AG08396 (cell line): Measurements from ENCODE around the gene MOV10L1.

Experiments
- DNase-seq: peaks from one replicate; pipeline ENCODE4 v3.0.0; 2012; ENCODE audit warnings: low spot score, mixed read lengths

Gene MOV10L1

GRCh38 chr22:50058906-50059880 is 30.6 kb upstream of the MOV10L1 start:
- DNase-seq: peak; percentile 70

DNA sequence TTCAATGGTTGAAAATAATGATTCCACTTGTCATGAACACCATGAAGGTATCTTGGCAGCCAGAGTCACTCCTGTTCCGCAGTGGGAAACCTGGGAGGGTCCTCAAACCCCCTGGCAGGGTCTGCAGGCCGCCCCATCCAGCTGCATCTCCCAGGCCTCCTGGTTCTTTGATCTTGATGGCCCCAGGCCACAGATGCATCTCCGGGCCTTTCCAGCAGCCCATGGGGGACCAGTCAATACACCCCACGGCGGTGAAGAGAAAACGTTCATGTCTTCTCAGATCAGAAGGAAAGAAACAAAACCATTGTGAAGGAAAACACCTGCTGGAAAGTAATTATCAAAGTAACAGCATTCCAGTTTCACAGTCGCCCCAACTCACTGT is 29.9 kb upstream of the MOV10L1 start:
- DNase-seq: no peak

DNA sequence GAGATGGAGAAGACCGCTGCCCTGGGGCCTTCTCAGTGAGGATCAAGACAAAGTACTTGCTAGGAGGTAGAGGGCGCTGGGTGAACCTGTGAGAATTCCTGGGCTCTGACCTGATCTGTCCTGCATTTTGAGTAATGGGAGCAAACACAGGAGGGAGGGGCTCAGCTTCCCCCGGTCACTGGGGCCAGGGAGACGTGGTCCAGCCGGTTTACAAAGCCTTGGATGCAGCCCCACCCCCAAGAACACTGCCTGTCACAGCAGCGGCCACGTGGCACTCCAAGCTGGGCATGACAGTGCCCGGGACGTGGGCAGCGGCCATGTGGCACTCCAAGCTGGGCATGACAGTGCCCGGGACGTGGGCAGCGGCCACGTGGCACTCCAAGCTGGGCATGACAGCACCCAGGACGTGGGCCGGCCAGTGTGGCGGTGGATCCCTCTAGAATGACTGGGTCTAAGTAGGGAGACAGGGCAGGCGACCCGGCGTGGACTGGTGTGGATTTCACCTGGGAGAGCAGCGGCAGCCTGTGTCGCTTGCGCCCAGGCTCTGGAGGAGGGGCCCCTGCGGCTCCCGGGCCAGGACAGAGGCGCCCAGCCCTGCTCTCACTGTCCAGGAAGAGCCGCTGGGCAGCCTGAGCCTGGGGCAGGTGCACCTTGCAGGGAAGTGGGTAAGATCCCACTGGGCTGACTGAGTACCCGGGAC is 29.2 kb upstream of the MOV10L1 start:
- no peak for DNase-seq

DNA sequence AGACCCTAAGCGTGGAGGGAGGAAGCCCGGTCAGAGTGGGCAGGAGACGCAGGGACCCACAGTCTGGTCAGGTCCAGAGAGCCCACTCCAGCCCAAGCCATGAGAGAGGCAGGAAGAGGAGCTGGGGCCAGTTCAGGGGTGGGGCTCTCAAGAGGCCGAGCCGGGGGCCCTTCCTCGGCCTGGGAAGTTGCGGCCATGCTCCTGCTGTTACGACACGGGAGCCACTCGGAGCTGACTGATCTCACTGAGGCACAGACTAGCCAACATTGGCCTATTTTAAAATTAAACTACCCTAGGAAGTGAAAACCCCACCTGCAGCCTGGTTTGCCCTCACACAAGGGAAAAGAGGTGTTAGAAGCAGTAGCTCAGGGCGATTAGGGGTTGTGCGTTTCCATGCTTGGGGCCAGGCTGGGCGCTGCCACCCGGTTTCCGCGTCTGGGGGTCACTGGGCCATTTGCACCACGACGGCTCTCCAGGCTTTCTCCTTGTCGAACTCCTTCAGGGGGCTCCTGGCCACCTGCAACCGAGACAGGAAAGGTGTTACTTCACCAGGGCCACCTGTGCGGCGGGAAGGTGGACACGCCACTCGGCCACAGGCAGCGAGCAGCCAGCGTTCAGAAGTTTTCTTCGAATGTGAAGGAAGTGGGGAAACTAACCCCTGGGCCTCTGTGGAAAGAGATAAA is 28.5 kb upstream of the MOV10L1 start:
- DNase-seq: no peak

DNA sequence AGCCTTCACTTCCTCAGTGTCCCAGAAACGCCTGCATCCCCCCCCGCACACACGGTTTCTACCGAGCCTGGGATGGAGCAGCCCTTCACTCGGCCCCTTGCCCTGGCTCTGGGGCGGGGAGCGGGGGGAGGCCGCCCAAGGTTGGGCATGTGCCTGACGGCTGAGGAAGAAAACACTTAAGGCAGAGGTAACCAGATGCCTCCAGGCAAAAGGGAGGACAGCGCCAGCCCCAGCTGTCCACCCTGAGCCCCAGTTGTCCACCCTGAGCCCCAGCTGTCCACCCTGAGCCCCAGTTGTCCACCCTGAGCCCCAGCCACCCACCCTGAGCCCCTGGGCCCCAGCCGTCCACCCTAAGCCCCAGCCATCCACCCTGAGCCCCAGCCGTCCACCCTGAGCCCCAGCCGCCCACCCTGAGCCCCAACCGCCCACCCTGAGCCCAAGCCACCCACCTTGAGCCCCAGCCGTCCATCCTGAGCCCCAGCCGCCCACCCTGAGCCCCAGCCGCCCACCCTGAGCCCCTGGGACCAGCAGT is 27.9 kb upstream of the MOV10L1 start:
- DNase-seq: no peak

- DNase-seq: no peak
Observed at GRCh38 chr22:50062509-50063135, 27.2 kb upstream of the MOV10L1 start.

DNA sequence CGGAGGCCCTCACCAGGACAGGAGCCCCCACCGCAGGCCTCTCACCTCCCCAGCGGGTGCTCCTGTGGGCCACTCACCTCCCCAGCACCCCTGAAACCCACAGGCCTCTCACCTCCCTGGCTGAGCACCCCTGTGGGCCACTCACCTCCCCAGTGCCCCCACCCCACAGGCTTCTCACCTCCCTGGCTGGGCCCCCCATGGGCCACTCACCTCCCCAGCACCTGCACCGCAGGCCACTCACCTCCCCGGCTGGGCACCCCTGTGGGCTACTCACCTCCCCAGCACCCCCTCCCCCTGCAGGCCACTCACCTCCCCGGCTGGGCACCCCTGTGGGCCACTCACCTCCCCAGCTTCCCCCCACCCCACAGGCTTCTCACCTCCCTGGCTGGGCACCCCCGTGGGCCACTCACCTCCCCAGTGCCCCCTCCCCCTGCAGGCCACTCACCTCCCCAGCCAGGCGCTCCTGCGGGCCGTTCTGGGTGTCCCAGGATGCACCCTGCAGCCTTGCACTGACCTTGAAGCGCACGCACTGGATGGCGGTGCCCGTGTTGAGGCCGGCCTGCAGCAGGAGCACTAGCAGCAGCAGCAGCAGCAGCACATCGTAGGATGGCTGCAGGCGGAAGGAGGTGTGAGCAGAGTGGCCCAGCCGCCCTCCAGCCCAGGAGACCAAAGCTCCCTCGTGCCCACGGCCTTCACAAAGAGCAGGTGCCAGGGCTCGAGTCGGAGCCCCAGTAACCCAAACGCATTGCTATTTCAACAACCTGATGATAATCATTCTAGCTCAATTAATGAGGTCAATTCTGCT is 26.0 kb upstream of the MOV10L1 start:
- DNase-seq: no peak

DNA sequence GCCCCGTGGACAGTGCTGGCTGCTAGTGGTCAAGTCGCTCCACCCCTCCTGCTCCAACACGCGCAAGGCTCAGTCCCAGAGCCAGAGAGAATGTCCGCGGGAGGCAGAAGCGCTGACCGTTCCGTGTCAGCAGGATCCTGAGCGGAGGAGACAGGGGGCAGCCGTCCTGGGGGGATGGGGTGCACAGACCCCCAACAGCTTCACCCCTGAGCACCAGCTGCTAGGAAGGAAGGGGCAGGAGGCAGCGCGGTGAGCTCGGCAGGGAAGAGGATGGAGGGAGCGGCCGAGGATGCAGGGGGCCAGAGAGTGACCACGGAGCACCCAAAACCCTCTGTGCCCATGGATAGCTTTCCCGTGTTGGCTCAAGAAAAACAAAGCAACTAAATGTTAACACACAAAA is 25.4 kb upstream of the MOV10L1 start:
- DNase-seq: no peak

GRCh38 chr22:50067244-50067643 is 22.6 kb upstream of the MOV10L1 start:
- DNase-seq: no peak

DNA sequence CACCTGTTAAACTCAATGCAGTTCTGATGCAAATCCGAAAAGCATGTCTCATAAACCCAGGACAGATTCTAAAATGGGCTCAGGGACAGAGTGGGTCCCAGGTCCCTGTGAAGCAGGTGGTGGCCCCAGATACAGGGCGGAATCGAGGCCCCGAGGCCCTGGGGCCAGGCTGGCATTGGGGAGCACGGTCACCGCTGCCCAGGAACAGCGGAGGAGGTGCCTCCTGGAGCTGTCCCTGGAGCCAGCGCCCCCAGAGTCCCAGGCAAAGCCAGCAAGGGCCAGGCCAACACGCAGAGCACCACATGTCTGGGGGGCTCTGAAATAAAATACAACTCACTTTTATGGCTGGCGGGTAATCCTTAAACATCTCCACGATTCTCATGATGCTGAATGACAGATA is 21.7 kb upstream of the MOV10L1 start:
- DNase-seq: no peak

- no peak for DNase-seq
Observed at GRCh38 chr22:50070366-50070765, 19.4 kb upstream of the MOV10L1 start.

DNA sequence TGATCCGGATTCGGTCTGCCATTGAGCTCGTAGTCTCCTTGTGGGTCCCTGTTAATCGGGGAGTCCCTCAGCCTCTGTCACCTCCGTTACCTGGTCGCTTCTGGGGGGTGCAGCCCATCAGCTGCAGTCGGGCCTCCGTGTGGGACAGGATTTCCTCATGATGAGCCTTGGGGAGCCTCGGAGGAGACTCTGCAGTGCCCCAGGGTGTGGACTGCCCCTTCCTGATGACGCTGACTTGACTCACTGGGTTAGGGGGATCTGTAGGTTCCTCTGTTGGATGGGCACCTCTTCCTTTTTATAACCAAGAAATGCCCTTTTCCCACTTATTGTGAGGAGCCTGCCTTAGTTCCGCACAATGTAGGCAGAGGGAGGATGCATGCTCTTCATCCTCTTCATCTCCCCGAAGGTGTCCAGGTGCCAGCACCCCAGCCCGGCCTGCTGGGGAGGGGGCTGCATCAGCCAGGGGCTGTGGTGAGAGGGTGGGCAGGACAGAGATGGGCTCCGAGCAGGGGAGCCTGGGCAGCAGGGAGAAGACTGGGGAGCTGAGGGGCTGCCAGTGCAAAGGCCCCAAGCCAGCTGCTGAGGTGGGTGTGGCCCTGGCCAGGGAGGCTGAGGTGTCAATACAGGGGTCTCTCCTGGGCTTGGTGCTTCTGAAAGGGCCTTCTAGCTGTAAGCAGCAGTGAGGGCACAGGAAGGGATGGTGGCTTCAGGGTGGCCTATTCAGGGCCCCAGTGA is 18.2 kb upstream of the MOV10L1 start:
- no peak for DNase-seq

DNA sequence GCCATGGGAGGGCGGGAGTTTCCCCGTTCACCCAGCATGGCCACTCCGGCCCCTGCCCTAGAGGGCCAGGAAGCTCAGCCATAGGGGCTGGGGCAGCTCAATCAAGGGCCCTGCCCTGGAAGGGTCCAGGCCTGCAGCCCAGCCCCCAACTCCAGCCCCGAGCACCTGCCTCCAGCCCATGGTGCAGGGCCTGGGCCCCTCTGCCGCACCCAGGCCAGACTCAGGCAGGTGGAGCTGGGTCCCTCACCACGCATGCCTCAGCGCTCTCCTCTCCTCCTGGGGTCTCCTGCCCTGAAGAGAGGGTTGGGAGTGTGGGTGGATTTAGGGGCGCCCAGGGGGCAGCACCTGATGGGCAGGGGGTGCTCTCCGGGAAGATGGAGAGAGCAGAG is 17.6 kb upstream of the MOV10L1 start:
- no peak for DNase-seq

DNA sequence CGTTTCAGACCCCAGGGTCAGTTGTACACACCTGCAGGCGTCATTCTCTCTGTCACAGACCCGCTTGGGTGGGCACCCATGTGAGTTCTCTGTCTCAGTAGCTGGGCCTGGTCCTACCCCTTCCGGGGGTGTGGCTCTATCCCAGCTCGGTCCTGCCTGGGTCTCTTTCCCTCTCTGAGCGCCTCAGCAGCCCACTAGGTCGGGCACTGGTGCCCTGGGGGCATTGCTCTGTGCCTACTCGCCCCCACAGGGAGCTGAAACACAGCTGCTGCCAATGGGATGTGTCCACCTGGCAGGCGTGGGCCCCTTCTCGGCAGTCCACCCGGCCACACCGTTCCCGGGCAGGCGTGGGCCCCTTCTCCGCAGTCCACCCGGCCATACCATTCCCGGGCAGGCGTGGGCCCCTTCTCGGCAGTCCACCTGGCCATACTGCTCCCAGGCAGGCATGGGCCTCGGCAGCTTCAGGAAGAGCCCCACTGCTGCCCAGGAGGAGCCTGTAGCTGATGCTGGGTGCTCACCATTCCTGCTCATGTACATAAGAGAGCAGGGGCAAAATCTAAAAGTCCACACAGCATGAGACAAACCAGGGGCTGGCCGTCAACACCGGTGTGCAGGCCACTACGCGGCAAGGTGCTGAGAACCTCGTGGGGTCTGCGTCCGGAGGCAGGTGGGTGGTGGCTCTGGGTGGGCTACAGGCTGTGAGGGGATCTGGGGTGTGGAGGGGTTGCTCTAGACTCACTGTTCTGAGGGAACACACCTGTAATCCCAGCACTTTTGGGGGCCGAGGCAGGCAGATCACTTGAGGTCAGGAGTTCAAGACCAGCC is 16.9 kb upstream of the MOV10L1 start:
- no peak for DNase-seq

DNA sequence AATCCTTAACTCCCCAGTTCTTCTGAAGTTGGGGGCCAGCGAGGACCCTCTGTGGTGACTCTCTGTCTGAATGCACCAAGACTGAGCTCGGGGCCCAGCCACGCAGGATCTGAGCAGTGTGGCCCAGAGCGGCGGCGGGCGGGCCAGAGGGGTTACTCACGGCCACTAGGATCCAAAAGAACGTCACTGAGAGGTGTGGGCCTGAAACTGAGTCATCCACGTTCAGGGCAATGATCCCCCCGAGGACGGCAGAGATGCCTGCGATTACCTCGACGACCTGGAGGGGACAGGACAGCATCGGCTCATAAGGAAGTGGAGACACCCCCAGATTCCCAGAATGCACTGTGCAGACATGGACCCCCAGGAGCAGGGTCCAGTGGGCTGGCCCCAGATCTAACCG is 15.8 kb upstream of the MOV10L1 start:
- DNase-seq: no peak

DNA sequence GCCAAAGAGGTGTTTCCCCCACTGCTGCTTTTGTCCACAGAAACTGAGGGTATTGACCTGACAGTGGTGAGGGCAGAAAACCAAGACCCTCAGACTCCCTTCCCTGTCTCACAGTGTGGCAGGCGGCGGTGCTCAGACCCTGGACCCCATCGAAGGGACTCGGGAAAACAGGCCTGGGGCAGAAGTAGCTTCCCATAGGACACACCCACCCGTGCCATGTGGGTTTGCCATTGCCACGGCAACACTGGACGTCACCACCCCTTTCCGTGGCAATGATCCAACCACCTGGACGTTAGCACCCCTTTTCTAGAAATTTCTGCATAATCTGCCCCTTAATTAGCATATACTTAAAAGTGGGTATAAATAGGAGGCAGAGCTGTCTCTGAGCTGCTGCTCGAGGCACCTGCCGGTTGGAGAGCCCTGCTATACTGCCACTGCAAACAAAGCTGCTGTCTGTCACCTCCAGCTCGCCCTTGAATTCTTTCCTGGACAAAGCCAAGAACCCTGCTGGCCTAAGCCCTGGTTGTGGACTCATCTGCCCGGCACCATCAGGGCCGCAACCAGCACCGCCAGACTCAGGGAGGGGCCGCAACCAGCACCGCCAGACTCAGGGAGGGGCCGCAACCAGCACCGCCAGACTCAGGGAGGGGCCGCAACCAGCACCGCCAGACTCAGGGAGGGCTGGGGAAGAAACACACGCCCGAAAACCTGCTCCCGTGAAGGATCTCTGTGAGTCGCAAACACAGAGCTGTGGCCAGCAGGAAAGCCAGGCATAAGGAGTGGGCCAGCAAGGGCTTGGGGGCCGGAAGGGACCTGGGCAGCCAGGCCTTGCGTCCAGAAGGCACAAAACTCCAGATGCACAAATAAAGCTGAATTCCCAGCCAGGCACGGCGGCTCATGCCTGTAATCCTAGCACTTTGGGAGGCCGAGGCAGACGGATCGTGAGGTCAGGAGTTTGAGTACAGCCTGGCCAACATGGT is 15.0 kb upstream of the MOV10L1 start:
- no peak for DNase-seq

GRCh38 chr22:50076646-50077535 is 12.9 kb upstream of the MOV10L1 start:
- no peak for DNase-seq
